RPMI7951 (cell line): Measurements from ENCODE around the gene NPRL2. TPM values are rescaled to one million over a fixed set of nuclear protein-coding genes. Genes with fewer than 3 reads are reported as not detected.

Source experiments
- DNase-seq: peaks from one replicate; pipeline ENCODE4 v3.0.0-alpha.2; 2012; ENCODE audit warnings: low read depth
- total RNA-seq: library from RNA; depleted of rRNA; stranded (reverse); fragments of >200 nt; shearing (Covaris generic); gene quantifications from 2 replicates; pipeline ENCODE4 v1.2.3, GENCODE V29; 2014; rRNA removed

The NPRL2 gene
- total RNA-seq: 26.2 and 35.7 TPM in 2 replicates

GRCh38 chr3:50350527-50351322 is at the start of gene NPRL2, which contains the start of gene CYB561D2:
Gene NPRL2 (minus strand): TSS chr3:50350775. CDS start chr3:50350652, 123 bp downstream.
Gene CYB561D2 (plus strand): TSS chr3:50350862. CDS start chr3:50351434, 572 bp downstream.
- peak; percentile 95 for DNase-seq

GRCh38 chr3:50396502-50396901 is 45.9 kb upstream of the NPRL2 start:
- no peak for DNase-seq

- DNase-seq: no peak
Observed at GRCh38 chr3:50395070-50395860, 44.7 kb upstream of the NPRL2 start.

- DNase-seq: no peak
Observed at GRCh38 chr3:50393061-50393460, 42.5 kb upstream of the NPRL2 start.

GRCh38 chr3:50392101-50392715 is 41.6 kb upstream of the NPRL2 start:
- DNase-seq: no peak

- DNase-seq: peak; percentile 16
Observed at GRCh38 chr3:50390508-50391224, 40.1 kb upstream of the NPRL2 start.

- no peak for DNase-seq
Observed at GRCh38 chr3:50389414-50389767, 38.8 kb upstream of the NPRL2 start.

GRCh38 chr3:50388720-50389413 is 38.3 kb upstream of the NPRL2 start:
- no peak for DNase-seq

- DNase-seq: no peak
Observed at GRCh38 chr3:50388016-50388719, 37.6 kb upstream of the NPRL2 start.

GRCh38 chr3:50385754-50386153 is 35.2 kb upstream of the NPRL2 start:
- no peak for DNase-seq

GRCh38 chr3:50383750-50384149 is 33.2 kb upstream of the NPRL2 start:
- DNase-seq: no peak

- DNase-seq: no peak
Observed at GRCh38 chr3:50382722-50383121, 32.1 kb upstream of the NPRL2 start.

GRCh38 chr3:50381383-50381782 is 30.8 kb upstream of the NPRL2 start:
- no peak for DNase-seq

- DNase-seq: no peak
Observed at GRCh38 chr3:50380405-50381085, 30.0 kb upstream of the NPRL2 start.

- DNase-seq: no peak
Observed at GRCh38 chr3:50378757-50379156, 28.2 kb upstream of the NPRL2 start.

GRCh38 chr3:50378024-50378423 is 27.4 kb upstream of the NPRL2 start:
- DNase-seq: no peak

GRCh38 chr3:50375258-50375931 is 24.8 kb upstream of the NPRL2 start:
- DNase-seq: no peak

- DNase-seq: no peak
Observed at GRCh38 chr3:50374363-50375257, 24.0 kb upstream of the NPRL2 start.
